Rectal smooth muscle tissue (tissue), 1 donor: ENCODE data around the gene FITM1.

Experiments
- H3K27ac ChIP-seq: one replicate; pipeline ENCODE4 v1.7.0; 2013; ENCODE audit warnings: low read depth, low read length, inconsistent platforms
- H3K27me3 ChIP-seq: one replicate; pipeline ENCODE4 v1.7.0; 2013; ENCODE audit warnings: low read length; ENCODE audit not compliant: control insufficient read depth, insufficient read depth
- H3K36me3 ChIP-seq: one replicate; pipeline ENCODE4 v1.7.0; 2013; ENCODE audit warnings: low read length; ENCODE audit not compliant: control insufficient read depth, insufficient read depth
- H3K4me1 ChIP-seq: one replicate; pipeline ENCODE4 v1.7.0; 2013; ENCODE audit warnings: low read length; ENCODE audit not compliant: control insufficient read depth, insufficient read depth
- H3K4me3 ChIP-seq: one replicate; pipeline ENCODE4 v1.7.0; 2013; ENCODE audit warnings: low read length
- H3K9ac ChIP-seq: one replicate; pipeline ENCODE4 v1.7.0; 2013; ENCODE audit warnings: low read length

The FITM1 gene

GRCh38 chr14:24132061-24132685 lies 1.7 kb downstream of the FITM1 start:
- Histone ChIP-seq H3K4me3 (no peak overlapping the region), H3K27me3 (no peaks in the 10 kb centered on the region), H3K4me1 (peaks cover 10% of the 10 kb centered on the region), H3K9ac (no peak overlapping the region), H3K27ac (no peak overlapping the region), H3K36me3 (peaks cover 2% of the 10 kb centered on the region)

GRCh38 chr14:24132976-24133375 lies 2.5 kb downstream of the FITM1 start:
- H3K4me1 ChIP-seq: peaks cover 10% of the 10 kb centered on the region
- H3K27me3 ChIP-seq: no peaks in the 10 kb centered on the region
- peaks cover 8% of the 10 kb centered on the region for H3K36me3 ChIP-seq
- H3K4me3 ChIP-seq: no peak overlapping the region
- H3K9ac ChIP-seq: no peak overlapping the region
- no peak overlapping the region for H3K27ac ChIP-seq

GRCh38 chr14:24133735-24134134 lies 3.3 kb downstream of the FITM1 start:
- no peaks in the 10 kb centered on the region for H3K27me3 ChIP-seq
- no peak overlapping the region for H3K4me3 ChIP-seq
- H3K36me3 ChIP-seq: peaks cover 12% of the 10 kb centered on the region
- no peak overlapping the region for H3K9ac ChIP-seq
- H3K27ac ChIP-seq: no peak overlapping the region
- peaks cover 10% of the 10 kb centered on the region for H3K4me1 ChIP-seq

GRCh38 chr14:24135584-24135833 lies 5.0 kb downstream of the FITM1 start:
- H3K27me3 ChIP-seq: no peaks in the 10 kb centered on the region
- H3K27ac ChIP-seq: peak overlapping the region; percentile 59
- H3K4me3 ChIP-seq: peak overlapping the region; percentile 77
- H3K36me3 ChIP-seq: peaks cover 15% of the 10 kb centered on the region
- H3K9ac ChIP-seq: peak overlapping the region; percentile 61
- peaks cover 10% of the 10 kb centered on the region for H3K4me1 ChIP-seq

GRCh38 chr14:24135834-24136683 lies 5.6 kb downstream of the FITM1 start, which contains the start of gene PSME1:
PSME1 (plus strand) TSS chr14:24136194; CDS start chr14:24136263, 69 bp downstream.
- H3K27ac ChIP-seq: peak within 1 kb of the TSS; percentile 91
- no peaks in the 10 kb centered on the region for H3K27me3 ChIP-seq
- peak within 1 kb of the TSS; percentile 82 for H3K9ac ChIP-seq
- H3K4me1 ChIP-seq: peaks cover 10% of the 10 kb centered on the region
- peaks cover 13% of the 10 kb centered on the region for H3K36me3 ChIP-seq
- peak within 1 kb of the TSS; percentile 87 for H3K4me3 ChIP-seq

GRCh38 chr14:24136684-24137528 lies 6.4 kb downstream of the FITM1 start:
- no peaks in the 10 kb centered on the region for H3K27me3 ChIP-seq
- peak overlapping the region; percentile 91 for H3K27ac ChIP-seq
- H3K4me1 ChIP-seq: peaks cover 11% of the 10 kb centered on the region
- H3K4me3 ChIP-seq: peak overlapping the region; percentile 87
- peaks cover 13% of the 10 kb centered on the region for H3K36me3 ChIP-seq
- peak overlapping the region; percentile 82 for H3K9ac ChIP-seq

- no peaks in the 10 kb centered on the region for H3K27me3 ChIP-seq
- peak overlapping the region; percentile 87 for H3K4me3 ChIP-seq
- H3K4me1 ChIP-seq: peaks cover 13% of the 10 kb centered on the region
- no peak overlapping the region for H3K9ac ChIP-seq
- H3K27ac ChIP-seq: no peak overlapping the region
- peaks cover 13% of the 10 kb centered on the region for H3K36me3 ChIP-seq
Observed at GRCh38 chr14:24137529-24138395, 7.3 kb downstream of the FITM1 start.

GRCh38 chr14:24138396-24139271 lies 8.2 kb downstream of the FITM1 start:
- no peak overlapping the region for H3K4me3 ChIP-seq
- peaks cover 13% of the 10 kb centered on the region for H3K4me1 ChIP-seq
- H3K27me3 ChIP-seq: no peaks in the 10 kb centered on the region
- H3K36me3 ChIP-seq: peaks cover 13% of the 10 kb centered on the region
- no peak overlapping the region for H3K27ac ChIP-seq
- H3K9ac ChIP-seq: no peak overlapping the region

- Histone ChIP-seq H3K4me3 (no peak overlapping the region), H3K4me1 (peaks cover 13% of the 10 kb centered on the region), H3K27me3 (no peaks in the 10 kb centered on the region), H3K9ac (no peak overlapping the region), H3K36me3 (peaks cover 13% of the 10 kb centered on the region), H3K27ac (no peak overlapping the region)
Observed at GRCh38 chr14:24139272-24139934, 8.9 kb downstream of the FITM1 start.

- Histone ChIP-seq H3K9ac (peak within 1 kb of the TSS; percentile 66), H3K4me1 (peaks cover 19% of the 10 kb centered on the region), H3K27ac (peak within 1 kb of the TSS; percentile 90), H3K36me3 (peaks cover 13% of the 10 kb centered on the region), H3K4me3 (peak within 1 kb of the TSS; percentile 83), H3K27me3 (no peaks in the 10 kb centered on the region)
Observed at GRCh38 chr14:24141097-24141880, 10.8 kb downstream of the FITM1 start, which contains the start of gene EMC9. EMC9 (minus strand) TSS chr14:24141591; CDS start chr14:24141304, 287 bp downstream.
